Panc1 (cell line): ENCODE measurements around the gene GRK3.

Experiments used
- POLR2AphosphoS5 ChIP-seq: IDR thresholded peaks from 2 replicates; pipeline ENCODE4 v1.6.1; 2012; ENCODE audit warnings: mild to moderate bottlenecking, low read depth, low read length, moderate library complexity
- SIN3A ChIP-seq: IDR thresholded peaks from 2 replicates; pipeline ENCODE4 v1.6.1; 2012; ENCODE audit warnings: low read depth, mild to moderate bottlenecking, low read length, moderate library complexity, borderline replicate concordance; ENCODE audit not compliant: insufficient read depth
- TCF7L2 ChIP-seq: IDR thresholded peaks from 2 replicates; pipeline ENCODE4 v1.6.1; 2011; ENCODE audit warnings: mild to moderate bottlenecking, low read depth, low read length, inconsistent platforms
- TF ChIP-seq, protein P1 (sequence below): fragments of 450-650 bp; IDR thresholded peaks from 2 replicates; pipeline ENCODE4 v1.5.1; 2017; ENCODE audit warnings: mild to moderate bottlenecking
- TF ChIP-seq, protein P2 (sequence below), 2 experiments: IDR thresholded peaks; 2 replicates each; pipeline ENCODE4 v1.6.1; 2011 to 2012; ENCODE audit warnings: low read depth in 2 of 2, control low read depth in 1 of 2, low read length in 1 of 2, mild to moderate bottlenecking in 1 of 2, moderate library complexity in 1 of 2; ENCODE audit not compliant: insufficient read depth in 1 of 2

DNA sequence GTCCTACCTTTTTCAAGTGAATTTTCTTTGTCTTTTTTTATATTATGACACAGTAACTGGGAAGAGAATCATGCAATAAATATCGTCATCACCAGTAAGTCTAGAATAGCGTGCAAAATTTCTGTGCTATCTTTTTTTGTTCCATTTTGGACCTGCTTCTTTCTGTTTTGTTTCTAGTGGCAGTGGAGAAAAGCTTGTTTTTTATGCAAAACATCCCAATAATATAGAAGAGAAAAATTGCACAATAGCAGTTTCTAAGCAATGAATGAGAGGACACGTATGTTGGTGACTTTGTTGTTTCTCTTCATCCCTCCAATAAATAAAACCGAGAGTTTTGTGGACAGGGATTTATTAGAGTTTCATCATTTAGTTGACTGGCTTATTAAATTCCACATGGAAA is 10.3 kb downstream of the GRK3 start:
- TF ChIP-seq, protein P1, sequence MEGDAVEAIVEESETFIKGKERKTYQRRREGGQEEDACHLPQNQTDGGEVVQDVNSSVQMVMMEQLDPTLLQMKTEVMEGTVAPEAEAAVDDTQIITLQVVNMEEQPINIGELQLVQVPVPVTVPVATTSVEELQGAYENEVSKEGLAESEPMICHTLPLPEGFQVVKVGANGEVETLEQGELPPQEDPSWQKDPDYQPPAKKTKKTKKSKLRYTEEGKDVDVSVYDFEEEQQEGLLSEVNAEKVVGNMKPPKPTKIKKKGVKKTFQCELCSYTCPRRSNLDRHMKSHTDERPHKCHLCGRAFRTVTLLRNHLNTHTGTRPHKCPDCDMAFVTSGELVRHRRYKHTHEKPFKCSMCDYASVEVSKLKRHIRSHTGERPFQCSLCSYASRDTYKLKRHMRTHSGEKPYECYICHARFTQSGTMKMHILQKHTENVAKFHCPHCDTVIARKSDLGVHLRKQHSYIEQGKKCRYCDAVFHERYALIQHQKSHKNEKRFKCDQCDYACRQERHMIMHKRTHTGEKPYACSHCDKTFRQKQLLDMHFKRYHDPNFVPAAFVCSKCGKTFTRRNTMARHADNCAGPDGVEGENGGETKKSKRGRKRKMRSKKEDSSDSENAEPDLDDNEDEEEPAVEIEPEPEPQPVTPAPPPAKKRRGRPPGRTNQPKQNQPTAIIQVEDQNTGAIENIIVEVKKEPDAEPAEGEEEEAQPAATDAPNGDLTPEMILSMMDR: no peak
- TF ChIP-seq, protein P2, sequence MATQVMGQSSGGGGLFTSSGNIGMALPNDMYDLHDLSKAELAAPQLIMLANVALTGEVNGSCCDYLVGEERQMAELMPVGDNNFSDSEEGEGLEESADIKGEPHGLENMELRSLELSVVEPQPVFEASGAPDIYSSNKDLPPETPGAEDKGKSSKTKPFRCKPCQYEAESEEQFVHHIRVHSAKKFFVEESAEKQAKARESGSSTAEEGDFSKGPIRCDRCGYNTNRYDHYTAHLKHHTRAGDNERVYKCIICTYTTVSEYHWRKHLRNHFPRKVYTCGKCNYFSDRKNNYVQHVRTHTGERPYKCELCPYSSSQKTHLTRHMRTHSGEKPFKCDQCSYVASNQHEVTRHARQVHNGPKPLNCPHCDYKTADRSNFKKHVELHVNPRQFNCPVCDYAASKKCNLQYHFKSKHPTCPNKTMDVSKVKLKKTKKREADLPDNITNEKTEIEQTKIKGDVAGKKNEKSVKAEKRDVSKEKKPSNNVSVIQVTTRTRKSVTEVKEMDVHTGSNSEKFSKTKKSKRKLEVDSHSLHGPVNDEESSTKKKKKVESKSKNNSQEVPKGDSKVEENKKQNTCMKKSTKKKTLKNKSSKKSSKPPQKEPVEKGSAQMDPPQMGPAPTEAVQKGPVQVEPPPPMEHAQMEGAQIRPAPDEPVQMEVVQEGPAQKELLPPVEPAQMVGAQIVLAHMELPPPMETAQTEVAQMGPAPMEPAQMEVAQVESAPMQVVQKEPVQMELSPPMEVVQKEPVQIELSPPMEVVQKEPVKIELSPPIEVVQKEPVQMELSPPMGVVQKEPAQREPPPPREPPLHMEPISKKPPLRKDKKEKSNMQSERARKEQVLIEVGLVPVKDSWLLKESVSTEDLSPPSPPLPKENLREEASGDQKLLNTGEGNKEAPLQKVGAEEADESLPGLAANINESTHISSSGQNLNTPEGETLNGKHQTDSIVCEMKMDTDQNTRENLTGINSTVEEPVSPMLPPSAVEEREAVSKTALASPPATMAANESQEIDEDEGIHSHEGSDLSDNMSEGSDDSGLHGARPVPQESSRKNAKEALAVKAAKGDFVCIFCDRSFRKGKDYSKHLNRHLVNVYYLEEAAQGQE (IDR thresholded peaks at IDR 0.05; ENCODE audit: insufficient read depth in 1 of 2, low read depth in 2 of 2, low read length in 1 of 2): no peak
- TF ChIP-seq SIN3A: no peak
- TF ChIP-seq POLR2AphosphoS5: no peak
- no peak for TF ChIP-seq TCF7L2
